ENCODE measurements around the gene KLHL22.

The KLHL22 gene

GRCh38 chr22:20441631-20442484 is 53.7 kb downstream of the KLHL22 start:
- no peak for DNase-seq (ENCODE audit: low read depth)
- H3K4me3 ChIP-seq (ENCODE audit: control insufficient read depth, low read depth, low read length), result no peak overlapping the region
- TF ChIP-seq, protein P1, sequence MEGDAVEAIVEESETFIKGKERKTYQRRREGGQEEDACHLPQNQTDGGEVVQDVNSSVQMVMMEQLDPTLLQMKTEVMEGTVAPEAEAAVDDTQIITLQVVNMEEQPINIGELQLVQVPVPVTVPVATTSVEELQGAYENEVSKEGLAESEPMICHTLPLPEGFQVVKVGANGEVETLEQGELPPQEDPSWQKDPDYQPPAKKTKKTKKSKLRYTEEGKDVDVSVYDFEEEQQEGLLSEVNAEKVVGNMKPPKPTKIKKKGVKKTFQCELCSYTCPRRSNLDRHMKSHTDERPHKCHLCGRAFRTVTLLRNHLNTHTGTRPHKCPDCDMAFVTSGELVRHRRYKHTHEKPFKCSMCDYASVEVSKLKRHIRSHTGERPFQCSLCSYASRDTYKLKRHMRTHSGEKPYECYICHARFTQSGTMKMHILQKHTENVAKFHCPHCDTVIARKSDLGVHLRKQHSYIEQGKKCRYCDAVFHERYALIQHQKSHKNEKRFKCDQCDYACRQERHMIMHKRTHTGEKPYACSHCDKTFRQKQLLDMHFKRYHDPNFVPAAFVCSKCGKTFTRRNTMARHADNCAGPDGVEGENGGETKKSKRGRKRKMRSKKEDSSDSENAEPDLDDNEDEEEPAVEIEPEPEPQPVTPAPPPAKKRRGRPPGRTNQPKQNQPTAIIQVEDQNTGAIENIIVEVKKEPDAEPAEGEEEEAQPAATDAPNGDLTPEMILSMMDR (IDR thresholded peaks at IDR 0.05; ENCODE audit: control insufficient read depth, insufficient read depth, low read depth, low read length, missing control alignments), result no peak

DNA sequence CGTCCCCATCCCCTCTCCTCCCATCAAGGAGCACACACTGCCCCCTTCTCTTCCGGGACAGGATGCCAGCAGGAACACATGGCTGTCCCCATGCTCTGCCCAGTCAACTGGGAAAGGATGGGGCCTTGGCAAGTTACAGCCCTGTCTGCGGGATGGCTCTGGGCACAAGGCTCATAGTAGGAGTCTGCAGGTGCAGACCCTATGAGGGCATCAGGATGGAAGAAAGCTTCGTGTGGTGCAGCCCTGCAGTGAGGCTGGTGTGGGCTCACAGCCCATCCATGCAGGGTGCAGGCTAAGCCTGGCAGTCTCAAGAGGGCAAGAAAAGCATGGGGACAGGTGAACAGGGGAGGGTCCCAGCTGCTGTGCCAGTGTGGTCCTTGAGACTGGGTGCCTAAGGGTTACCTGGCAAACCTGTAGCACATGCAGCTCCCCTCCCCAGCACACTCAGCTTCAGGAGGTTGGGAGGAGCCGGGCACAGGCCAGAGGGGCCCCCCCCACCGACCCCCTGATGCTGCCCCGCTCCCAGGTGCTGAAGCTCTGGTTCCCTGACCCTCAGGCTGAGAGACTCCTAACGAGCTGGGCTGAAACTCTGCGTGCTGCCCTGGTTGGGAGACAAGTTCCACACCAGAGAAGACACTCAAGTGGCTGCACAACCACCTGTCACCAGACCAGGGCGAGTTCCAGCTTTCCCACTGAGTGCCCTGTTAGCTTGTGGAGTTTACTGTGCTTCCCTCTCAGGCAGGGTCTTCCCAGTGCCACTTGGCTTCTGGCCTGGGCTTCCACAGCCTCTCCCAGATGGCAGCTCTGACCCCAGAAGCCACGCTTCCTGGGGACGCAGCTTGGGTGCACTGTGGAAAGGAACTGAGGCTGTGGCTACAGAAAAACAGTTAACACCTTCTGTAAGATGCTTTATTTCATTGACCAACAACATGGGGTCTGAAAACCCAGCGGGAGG is 54.7 kb downstream of the KLHL22 start:
- no peak for DNase-seq (ENCODE audit: low read depth)
- TF ChIP-seq, protein P1 (IDR thresholded peaks at IDR 0.05; ENCODE audit: control insufficient read depth, insufficient read depth, low read depth, low read length, missing control alignments), result no peak
- H3K4me3 ChIP-seq (ENCODE audit: control insufficient read depth, low read depth, low read length), result no peak overlapping the region

DNA sequence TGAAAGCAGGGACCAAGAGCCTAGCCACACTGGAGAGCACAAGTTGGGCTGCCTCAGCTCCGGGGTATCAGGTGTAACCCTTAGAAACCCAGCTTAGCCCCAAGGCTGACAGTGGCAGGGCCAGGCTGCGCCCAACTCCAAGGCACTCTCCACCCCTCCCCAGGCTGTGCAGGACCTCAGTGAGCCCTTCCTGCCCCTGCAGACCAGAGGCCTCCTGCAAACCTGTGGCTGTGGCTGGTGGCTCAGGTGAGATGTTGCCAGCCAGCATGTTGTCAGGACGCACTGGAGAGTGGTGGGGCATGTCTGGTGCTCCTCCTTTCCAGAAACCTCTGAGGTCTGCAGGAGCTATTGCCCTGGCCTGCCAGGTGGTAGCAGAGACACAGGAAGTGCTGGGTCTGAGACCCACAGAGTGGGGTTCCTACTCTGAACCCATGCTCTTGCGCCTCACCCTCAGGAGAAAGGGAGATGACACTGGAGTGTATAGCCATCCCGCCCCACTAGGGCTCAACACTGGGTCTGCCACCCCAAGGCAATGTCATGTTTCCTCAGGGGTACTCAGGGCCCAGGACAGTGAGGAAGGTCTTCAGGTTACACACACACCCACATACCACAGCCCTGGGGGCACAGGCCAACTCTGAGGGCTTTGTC is 55.5 kb downstream of the KLHL22 start:
- DNase-seq (ENCODE audit: low read depth), result no peak
- TF ChIP-seq, protein P1 (IDR thresholded peaks at IDR 0.05; ENCODE audit: control insufficient read depth, insufficient read depth, low read depth, low read length, missing control alignments), result no peak
- H3K4me3 ChIP-seq (ENCODE audit: control insufficient read depth, low read depth, low read length), result no peak overlapping the region

DNA sequence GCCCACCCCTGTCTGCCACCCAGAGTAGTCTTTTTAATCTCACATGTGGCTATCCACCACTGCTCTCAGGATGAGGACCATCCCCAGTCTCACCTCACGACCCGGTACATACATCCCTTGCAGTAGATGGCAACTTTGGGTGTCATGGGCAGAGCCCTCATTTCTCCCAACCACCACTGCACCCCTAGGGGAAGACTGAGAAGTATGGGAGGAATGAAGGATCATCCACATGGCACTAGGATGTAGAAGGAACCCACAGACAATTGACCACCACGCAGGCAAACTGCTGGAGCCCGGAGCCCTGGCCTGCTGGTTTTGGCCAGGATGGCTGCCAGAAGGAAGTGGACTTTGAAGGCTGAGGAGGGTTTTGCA is 56.1 kb downstream of the KLHL22 start:
- no peak for DNase-seq (ENCODE audit: low read depth)
- TF ChIP-seq, protein P1 (IDR thresholded peaks at IDR 0.05; ENCODE audit: control insufficient read depth, insufficient read depth, low read depth, low read length, missing control alignments), result no peak
- H3K4me3 ChIP-seq (ENCODE audit: control insufficient read depth, low read depth, low read length), result no peak overlapping the region

DNA sequence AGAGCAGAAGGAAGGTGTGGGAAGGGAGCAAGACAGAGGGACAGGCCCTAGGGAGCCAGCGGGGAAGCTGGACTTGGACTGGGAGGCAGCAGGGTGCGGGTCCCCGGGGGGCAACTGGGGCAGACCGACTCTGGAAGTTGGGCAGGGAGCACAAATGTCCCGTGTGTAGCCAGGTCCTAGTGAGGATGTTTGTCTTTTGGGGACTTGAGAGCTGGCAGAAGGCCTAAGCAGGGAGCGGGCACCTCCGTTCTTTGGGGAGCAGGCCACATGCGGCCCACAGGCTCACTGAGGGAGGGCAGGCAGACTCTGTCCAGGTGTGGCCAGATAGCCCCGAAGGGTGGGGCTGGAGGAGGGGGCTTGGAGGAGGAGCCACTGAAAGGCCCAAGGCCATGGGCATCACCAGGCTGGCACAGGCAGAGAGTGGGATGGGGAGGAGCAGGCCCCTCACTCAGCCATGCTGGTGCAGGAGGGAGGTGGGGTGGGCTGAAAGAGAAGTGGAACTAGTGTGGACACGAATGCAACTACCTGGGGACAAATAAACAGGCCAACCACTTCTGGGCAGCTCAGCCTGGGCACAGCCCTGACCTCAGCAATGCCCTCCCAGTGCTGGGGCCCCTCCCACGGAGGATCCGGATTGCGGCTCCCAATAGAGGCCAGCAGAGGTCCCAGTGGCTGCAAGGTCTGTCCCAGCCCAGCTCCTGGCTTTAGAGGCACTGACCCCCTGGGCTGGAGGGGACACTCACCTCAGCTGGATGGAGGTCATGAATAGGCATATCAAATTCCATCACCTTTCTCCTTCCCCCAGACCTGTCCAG is 56.7 kb downstream of the KLHL22 start:
- H3K4me3 ChIP-seq (ENCODE audit: control insufficient read depth, low read depth, low read length), result peak overlapping the region; percentile 91
- TF ChIP-seq, protein P1 (IDR thresholded peaks at IDR 0.05; ENCODE audit: control insufficient read depth, insufficient read depth, low read depth, low read length, missing control alignments), result peak; percentile 50
- DNase-seq (ENCODE audit: low read depth), result no peak

- peak overlapping the region; percentile 91 for H3K4me3 ChIP-seq (ENCODE audit: control insufficient read depth, low read depth, low read length)
- DNase-seq (ENCODE audit: low read depth), result no peak
- TF ChIP-seq, protein P1 (IDR thresholded peaks at IDR 0.05; ENCODE audit: control insufficient read depth, insufficient read depth, low read depth, low read length, missing control alignments), result no peak
Observed at GRCh38 chr22:20438427-20438677, 57.2 kb downstream of the KLHL22 start.
